Neural cell (in vitro differentiated cells): Measurements from ENCODE around the gene CDR2L. TPM values are rescaled to one million over a fixed set of nuclear protein-coding genes. Genes with fewer than 3 reads are reported as not detected.

Source experiments
- H2AFZ ChIP-seq: fragments of 200-600, 300-800 bp; sonication (generic), shearing (Covaris generic); 2 replicates; pipeline ENCODE4 v1.6.0; 2014; ENCODE audit warnings: low read depth, mild to moderate bottlenecking, antibody characterized with exemption, low read length, moderate library complexity
- H3F3A ChIP-seq: fragments of 200-600 bp; shearing (Covaris generic); 2 replicates; pipeline ENCODE4 v1.6.1; 2016; ENCODE audit warnings: mild to moderate bottlenecking, moderate library complexity, mixed read lengths, antibody characterized with exemption, low read length; ENCODE audit not compliant: insufficient read depth, poor library complexity, severe bottlenecking
- H3K27ac ChIP-seq: fragments of 200-600, 300-800 bp; sonication (generic), shearing (Covaris generic); 2 replicates; pipeline ENCODE4 v1.5.1; 2014; ENCODE audit warnings: mild to moderate bottlenecking, low read length, moderate library complexity
- H3K27me3 ChIP-seq: fragments of 300-800, 200-600 bp; sonication (generic), shearing (Covaris generic); 2 replicates; pipeline ENCODE4 v1.6.0; 2014; ENCODE audit warnings: mild to moderate bottlenecking, low read depth, low read length, moderate library complexity; ENCODE audit not compliant: insufficient read depth
- H3K36me3 ChIP-seq: fragments of 300-800, 200-600 bp; sonication (generic), shearing (Covaris generic); 2 replicates; pipeline ENCODE4 v1.5.1; 2014; ENCODE audit warnings: mild to moderate bottlenecking, antibody characterized with exemption, low read length, moderate library complexity; ENCODE audit not compliant: insufficient read depth
- H3K4me2 ChIP-seq: fragments of 300-800, 200-600 bp; sonication (generic), shearing (Covaris generic); 2 replicates; pipeline ENCODE4 v1.6.0; 2014; ENCODE audit warnings: mild to moderate bottlenecking, low read length
- H3K4me3 ChIP-seq: fragments of 300-800, 200-600 bp; sonication (generic), shearing (Covaris generic); 2 replicates; pipeline ENCODE4 v1.5.1; 2014; ENCODE audit warnings: mild to moderate bottlenecking, low read length, moderate library complexity
- H3K79me2 ChIP-seq: fragments of 200-600 bp; shearing (Covaris generic); replicated peaks from 2 replicates; pipeline ENCODE4 v1.6.0; 2014; ENCODE audit warnings: mild to moderate bottlenecking, low read length, moderate library complexity; ENCODE audit not compliant: insufficient read depth
- H3K9ac ChIP-seq: fragments of 300-800, 200-600 bp; sonication (generic), shearing (Covaris generic); 2 replicates; pipeline ENCODE4 v1.6.1; 2016; ENCODE audit warnings: mild to moderate bottlenecking, low read length, mixed read lengths
- H3K9me2 ChIP-seq: fragments of 200-600 bp; shearing (Covaris generic); 2 replicates; pipeline ENCODE4 v1.6.1; 2016; ENCODE audit warnings: mild to moderate bottlenecking, low read length, mixed read lengths; ENCODE audit not compliant: insufficient read depth
- H3K9me3 ChIP-seq: fragments of 200-600, 300-800 bp; sonication (generic), shearing (Covaris generic); 2 replicates; pipeline ENCODE4 v1.6.1; 2016; ENCODE audit warnings: mild to moderate bottlenecking, mixed run types, low read length, moderate library complexity, mixed read lengths
- H4K20me1 ChIP-seq: fragments of 200-600 bp; shearing (Covaris generic); 2 replicates; pipeline ENCODE4 v1.6.1; 2016; ENCODE audit warnings: mild to moderate bottlenecking, mixed run types; ENCODE audit not compliant: insufficient read depth
- CTCF ChIP-seq: fragments of 450-650 bp; IDR thresholded peaks from 2 replicates; pipeline ENCODE4 v1.5.1; 2014; ENCODE audit warnings: antibody characterized with exemption, mild to moderate bottlenecking, moderate library complexity; ENCODE audit not compliant: poor library complexity, severe bottlenecking
- EP300 ChIP-seq: fragments of 450-650 bp; conservative IDR thresholded peaks from 2 replicates; pipeline ENCODE4 v1.6.1; 2014; ENCODE audit warnings: antibody characterized with exemption, mild to moderate bottlenecking, moderate library complexity; ENCODE audit not compliant: poor library complexity, severe bottlenecking
- EZH2 ChIP-seq: fragments of 200-600, 300-800 bp; shearing (Covaris generic), sonication (generic); IDR thresholded peaks from 2 replicates; pipeline ENCODE4 v1.6.1; 2014; ENCODE audit warnings: antibody characterized with exemption, low read length, borderline replicate concordance, mild to moderate bottlenecking; ENCODE audit not compliant: insufficient read depth, poor library complexity, severe bottlenecking
- MXI1 ChIP-seq: fragments of 450-650 bp; conservative IDR thresholded peaks from 2 replicates; pipeline ENCODE4 v1.6.1; 2014; ENCODE audit warnings: antibody characterized with exemption, mild to moderate bottlenecking; ENCODE audit not compliant: poor library complexity, severe bottlenecking
- POLR2AphosphoS5 ChIP-seq: IDR thresholded peaks from 2 replicates; pipeline ENCODE4 v1.6.1; 2012
- RAD21 ChIP-seq: fragments of 450-650 bp; conservative IDR thresholded peaks from 2 replicates; pipeline ENCODE4 v1.6.1; 2014; ENCODE audit warnings: antibody characterized with exemption, mild to moderate bottlenecking, moderate library complexity
- SMC3 ChIP-seq: fragments of 450-650 bp; conservative IDR thresholded peaks from 2 replicates; pipeline ENCODE4 v1.6.1; 2014; ENCODE audit warnings: antibody characterized with exemption, mild to moderate bottlenecking, moderate library complexity; ENCODE audit not compliant: poor library complexity
- TAF1 ChIP-seq: IDR thresholded peaks from 2 replicates; pipeline ENCODE4 v1.6.1; 2012; ENCODE audit warnings: low read depth
- polyA plus RNA-seq: library from polyadenylated mRNA; depleted of rRNA; stranded (reverse); fragments of >200 nt; gene quantifications from 2 replicates; pipeline ENCODE4 v1.2.3, GENCODE V29; 2014
- TF ChIP-seq, protein P1 (sequence below): IDR thresholded peaks from 2 replicates; pipeline ENCODE4 v1.6.1; 2012; ENCODE audit warnings: borderline replicate concordance

CDR2L gene
- polyA plus RNA-seq, 1 donor from 2014 or later = 8.1 TPM

DNA sequence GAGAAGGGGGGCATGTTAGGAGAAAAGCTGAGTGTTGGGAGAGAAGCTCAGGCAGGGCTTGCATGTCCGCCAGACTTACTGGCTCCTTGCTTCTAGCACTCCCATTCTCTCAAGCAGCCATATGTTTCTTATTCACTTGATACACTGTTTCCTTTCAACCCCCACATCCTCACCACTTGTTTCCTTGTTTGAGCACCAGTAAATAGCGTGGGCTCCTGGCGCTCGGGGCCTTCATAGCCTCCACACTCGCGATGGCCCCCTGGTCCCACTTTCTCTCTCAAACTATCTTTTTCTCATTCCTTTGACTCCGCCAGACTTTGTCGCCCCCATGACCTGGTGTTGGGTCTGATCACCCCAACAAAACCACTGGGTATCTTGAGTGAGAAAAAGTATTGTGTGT, 42.7 kb downstream of the CDR2L start:
- H3K4me2 ChIP-seq = no peak overlapping the region
- H3K79me2 ChIP-seq = no peaks in the 10 kb centered on the region
- no peaks in the 10 kb centered on the region for H3F3A ChIP-seq
- H3K9me2 ChIP-seq = no peaks in the 10 kb centered on the region
- H3K9ac ChIP-seq = no peak overlapping the region
- H4K20me1 ChIP-seq = no peaks in the 10 kb centered on the region
- H2AFZ ChIP-seq = no peak overlapping the region
- H3K4me3 ChIP-seq = no peak overlapping the region
- no peak overlapping the region for H3K27ac ChIP-seq
- peaks cover 6% of the 10 kb centered on the region for H3K9me3 ChIP-seq
- H3K27me3 ChIP-seq = no peaks in the 10 kb centered on the region
- TF ChIP-seq CTCF (no peak), MXI1 (no peak), TAF1 (no peak), EP300 (no peak), RAD21 (no peak), EZH2 (no peak), SMC3 (no peak), POLR2AphosphoS5 (no peak)
- TF ChIP-seq, protein P1, sequence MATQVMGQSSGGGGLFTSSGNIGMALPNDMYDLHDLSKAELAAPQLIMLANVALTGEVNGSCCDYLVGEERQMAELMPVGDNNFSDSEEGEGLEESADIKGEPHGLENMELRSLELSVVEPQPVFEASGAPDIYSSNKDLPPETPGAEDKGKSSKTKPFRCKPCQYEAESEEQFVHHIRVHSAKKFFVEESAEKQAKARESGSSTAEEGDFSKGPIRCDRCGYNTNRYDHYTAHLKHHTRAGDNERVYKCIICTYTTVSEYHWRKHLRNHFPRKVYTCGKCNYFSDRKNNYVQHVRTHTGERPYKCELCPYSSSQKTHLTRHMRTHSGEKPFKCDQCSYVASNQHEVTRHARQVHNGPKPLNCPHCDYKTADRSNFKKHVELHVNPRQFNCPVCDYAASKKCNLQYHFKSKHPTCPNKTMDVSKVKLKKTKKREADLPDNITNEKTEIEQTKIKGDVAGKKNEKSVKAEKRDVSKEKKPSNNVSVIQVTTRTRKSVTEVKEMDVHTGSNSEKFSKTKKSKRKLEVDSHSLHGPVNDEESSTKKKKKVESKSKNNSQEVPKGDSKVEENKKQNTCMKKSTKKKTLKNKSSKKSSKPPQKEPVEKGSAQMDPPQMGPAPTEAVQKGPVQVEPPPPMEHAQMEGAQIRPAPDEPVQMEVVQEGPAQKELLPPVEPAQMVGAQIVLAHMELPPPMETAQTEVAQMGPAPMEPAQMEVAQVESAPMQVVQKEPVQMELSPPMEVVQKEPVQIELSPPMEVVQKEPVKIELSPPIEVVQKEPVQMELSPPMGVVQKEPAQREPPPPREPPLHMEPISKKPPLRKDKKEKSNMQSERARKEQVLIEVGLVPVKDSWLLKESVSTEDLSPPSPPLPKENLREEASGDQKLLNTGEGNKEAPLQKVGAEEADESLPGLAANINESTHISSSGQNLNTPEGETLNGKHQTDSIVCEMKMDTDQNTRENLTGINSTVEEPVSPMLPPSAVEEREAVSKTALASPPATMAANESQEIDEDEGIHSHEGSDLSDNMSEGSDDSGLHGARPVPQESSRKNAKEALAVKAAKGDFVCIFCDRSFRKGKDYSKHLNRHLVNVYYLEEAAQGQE = no peak
- H3K36me3 ChIP-seq = no peaks in the 10 kb centered on the region

GRCh38 chr17:75031972-75032719, 44.7 kb downstream of the CDR2L start:
- TF ChIP-seq EP300 = no peak
- Histone ChIP-seq H3K36me3 (no peaks in the 10 kb centered on the region), H3F3A (no peaks in the 10 kb centered on the region), H3K4me2 (no peak overlapping the region), H3K9me3 (peaks cover 6% of the 10 kb centered on the region), H3K27ac (no peak overlapping the region), H4K20me1 (no peaks in the 10 kb centered on the region), H3K79me2 (no peaks in the 10 kb centered on the region), H3K27me3 (no peaks in the 10 kb centered on the region), H3K9ac (peak overlapping the region; percentile 29), H3K9me2 (no peaks in the 10 kb centered on the region), H2AFZ (no peak overlapping the region), H3K4me3 (peak overlapping the region; percentile 81)
